A549 (cell line): ENCODE data around the gene CCDC14.

Source experiments
- CBX2 ChIP-seq: fragments of 200-600 bp; sonication (generic); IDR thresholded peaks from 2 replicates; pipeline ENCODE4 v1.6.1; 2016; ENCODE audit warnings: low read depth, mild to moderate bottlenecking, borderline replicate concordance
- CTCF ChIP-seq: fragments of >200 bp; sonication (Bioruptor Twin); formaldehyde crosslinking; IDR thresholded peaks from 3 replicates; pipeline ENCODE4 v1.5.1; 2016
- EHMT2 ChIP-seq: fragments of 200-600 bp; sonication (generic); IDR thresholded peaks from 2 replicates; pipeline ENCODE4 v1.6.1; 2016; ENCODE audit warnings: antibody characterized with exemption, low read depth, mild to moderate bottlenecking, moderate library complexity
- ELK1 ChIP-seq: fragments of 150-350 bp; IDR thresholded peaks from 2 replicates; pipeline ENCODE4 v1.6.1; 2014; ENCODE audit warnings: low read depth, mild to moderate bottlenecking, low read length
- KDM5A ChIP-seq: fragments of 200-600 bp; sonication (generic); IDR thresholded peaks from 2 replicates; pipeline ENCODE4 v1.6.1; 2016; ENCODE audit warnings: antibody characterized with exemption, mild to moderate bottlenecking
- NPAS2 ChIP-seq: fragments of 250-450 bp; sonication (Bioruptor Pico); IDR thresholded peaks from 2 replicates; pipeline ENCODE4 v1.8.0; 2022; ENCODE audit warnings: mild to moderate bottlenecking, moderate library complexity, borderline replicate concordance
- PBX3 ChIP-seq: IDR thresholded peaks from 2 replicates; pipeline ENCODE4 v1.6.1; 2012
- POLR2A ChIP-seq: IDR thresholded peaks from 2 replicates; pipeline ENCODE4 v1.6.1; 2012; ENCODE audit warnings: mild to moderate bottlenecking, low read length
- REST ChIP-seq: fragments of 200-600 bp; sonication (generic); IDR thresholded peaks from 2 replicates; pipeline ENCODE4 v1.6.1; 2016; ENCODE audit warnings: antibody characterized with exemption, mild to moderate bottlenecking, moderate library complexity
- SMC3 ChIP-seq: fragments of >200 bp; sonication (Bioruptor Twin); formaldehyde crosslinking; IDR thresholded peaks from 3 replicates; pipeline ENCODE4 v1.6.1; 2018; ENCODE audit warnings: inconsistent platforms
- TFCP2L1 ChIP-seq: fragments of 250-450 bp; sonication (Bioruptor Pico); IDR thresholded peaks from 2 replicates; pipeline ENCODE4 v1.5.0; 2021; ENCODE audit warnings: mild to moderate bottlenecking
- USF2 ChIP-seq: fragments of 450-650 bp; IDR thresholded peaks from 2 replicates; pipeline ENCODE4 v1.6.1; 2014; ENCODE audit warnings: antibody characterized with exemption

GRCh38 chr3:123936400-123936799 lies 24.6 kb downstream of the CCDC14 start:
- TF ChIP-seq USF2 (no peak), CTCF (no peak), PBX3 (no peak), REST (no peak), TFCP2L1 (CRISPR knock-in tag) (no peak), KDM5A (no peak), ELK1 (no peak), NPAS2 (CRISPR knock-in tag) (no peak), SMC3 (no peak), POLR2A (no peak), CBX2 (no peak), EHMT2 (no peak)
